Measurements from ENCODE around the gene KCNQ4.

Gene KCNQ4

DNA sequence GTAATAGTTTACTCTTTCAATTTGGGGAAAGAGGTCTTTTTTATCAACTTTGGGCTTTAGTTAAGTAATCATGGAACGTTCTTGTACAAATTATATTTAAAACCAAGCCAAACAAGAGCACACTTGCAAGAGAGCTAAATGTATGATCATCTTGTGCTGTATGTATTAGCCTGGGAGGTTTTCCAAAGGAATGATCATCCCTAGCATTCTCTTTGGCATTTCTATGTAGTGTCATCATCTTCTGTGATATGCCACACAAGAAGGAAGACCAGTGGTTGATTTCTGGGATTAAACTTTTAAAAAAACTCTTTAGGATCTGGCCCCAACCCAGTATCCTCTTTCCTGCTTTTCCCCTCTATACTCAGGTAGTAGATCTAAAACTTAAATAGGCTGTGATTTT is 38.4 kb upstream of the KCNQ4 start:
- Histone ChIP-seq H3K36me3 (ENCODE audit: control insufficient read depth, low read depth, low read length) (peaks cover 58% of the 10 kb centered on the region), H3K27ac (ENCODE audit: low read length) (no peak overlapping the region), H3K9ac (ENCODE audit: low read length) (no peak overlapping the region), H3K9me3 (ENCODE audit: control insufficient read depth, low read depth, low read length) (no peaks in the 10 kb centered on the region), H3K27me3 (ENCODE audit: control insufficient read depth, insufficient read depth, low read length) (no peaks in the 10 kb centered on the region), H3K4me3 (ENCODE audit: low read length) (no peak overlapping the region), H3K4me1 (ENCODE audit: control insufficient read depth, low read depth, low read length) (no peaks in the 10 kb centered on the region)

- Histone ChIP-seq H3K4me1 (ENCODE audit: control insufficient read depth, low read depth, low read length) (no peaks in the 10 kb centered on the region), H3K9ac (ENCODE audit: low read length) (no peak overlapping the region), H3K36me3 (ENCODE audit: control insufficient read depth, low read depth, low read length) (peaks cover 58% of the 10 kb centered on the region), H3K27me3 (ENCODE audit: control insufficient read depth, insufficient read depth, low read length) (no peaks in the 10 kb centered on the region), H3K4me3 (ENCODE audit: low read length) (no peak overlapping the region), H3K27ac (ENCODE audit: low read length) (no peak overlapping the region), H3K9me3 (ENCODE audit: control insufficient read depth, low read depth, low read length) (no peaks in the 10 kb centered on the region)
Measured at GRCh38 chr1:40746344-40747090, 37.1 kb upstream of the KCNQ4 start.

DNA sequence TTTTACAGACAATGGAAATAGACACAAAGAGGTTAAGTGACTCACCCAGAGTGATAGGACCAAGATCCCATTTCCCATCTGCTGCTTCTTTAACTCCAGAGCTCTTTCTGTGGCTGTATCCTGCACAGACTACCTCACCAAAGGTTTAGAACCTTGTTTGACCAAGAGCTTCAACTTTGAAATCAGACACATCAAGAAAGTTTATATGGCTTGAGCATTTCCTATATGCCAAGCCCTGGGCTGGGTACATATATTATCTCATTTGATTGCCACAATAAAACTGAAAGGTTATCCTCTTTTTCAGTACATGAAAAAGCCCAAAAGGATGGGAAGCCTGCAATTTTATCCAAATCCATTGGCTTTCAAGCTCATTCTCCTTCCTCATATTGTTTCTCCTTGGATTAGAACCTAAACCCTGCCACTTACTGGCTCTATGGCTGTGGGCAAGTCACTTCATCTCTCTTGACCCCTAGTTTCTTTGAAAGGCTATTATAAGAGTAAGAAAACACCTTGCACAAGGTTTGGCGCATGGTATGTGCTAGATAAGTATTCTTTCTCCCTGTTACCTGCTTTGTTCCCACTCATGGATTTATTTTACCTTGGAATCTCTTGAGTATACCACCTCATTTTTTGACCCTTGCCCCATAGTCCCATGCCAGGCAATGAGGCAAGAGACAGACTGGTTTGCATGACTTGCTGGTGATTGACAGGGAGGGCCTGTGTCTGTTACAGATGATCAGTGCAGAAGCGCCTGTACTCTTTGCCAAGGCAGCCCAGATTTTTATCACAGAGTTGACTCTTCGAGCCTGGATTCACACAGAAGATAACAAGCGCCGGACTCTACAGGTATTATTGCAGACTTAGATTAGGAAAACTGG is 34.5 kb upstream of the KCNQ4 start:
- H3K4me1 ChIP-seq (ENCODE audit: control insufficient read depth, low read depth, low read length), result no peaks in the 10 kb centered on the region
- no peak overlapping the region for H3K9ac ChIP-seq (ENCODE audit: low read length)
- peaks cover 61% of the 10 kb centered on the region for H3K36me3 ChIP-seq (ENCODE audit: control insufficient read depth, low read depth, low read length)
- no peak overlapping the region for H3K27ac ChIP-seq (ENCODE audit: low read length)
- no peak overlapping the region for H3K4me3 ChIP-seq (ENCODE audit: low read length)
- H3K9me3 ChIP-seq (ENCODE audit: control insufficient read depth, low read depth, low read length), result no peaks in the 10 kb centered on the region
- H3K27me3 ChIP-seq (ENCODE audit: control insufficient read depth, insufficient read depth, low read length), result no peaks in the 10 kb centered on the region

DNA sequence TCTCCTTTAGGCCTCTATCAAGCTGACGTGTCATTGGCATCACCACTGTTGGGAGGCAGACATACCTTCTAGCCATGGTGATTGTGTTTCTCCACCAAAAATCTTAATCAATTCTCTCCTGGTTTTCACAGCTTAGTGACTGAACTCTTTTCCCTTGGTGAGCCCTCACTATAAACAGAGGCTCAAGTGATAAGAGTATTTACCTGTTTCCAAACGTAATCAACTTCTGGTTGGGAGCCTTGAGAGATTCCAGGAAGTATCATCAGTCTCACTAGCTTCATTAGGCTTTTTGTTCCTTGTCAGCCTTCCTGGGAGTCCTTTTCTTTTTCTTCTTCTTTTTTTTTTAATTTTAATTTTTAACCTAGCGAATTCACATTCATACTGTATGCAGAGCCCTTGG is 33.8 kb upstream of the KCNQ4 start:
- peaks cover 68% of the 10 kb centered on the region for H3K36me3 ChIP-seq (ENCODE audit: control insufficient read depth, low read depth, low read length)
- H3K4me1 ChIP-seq (ENCODE audit: control insufficient read depth, low read depth, low read length), result no peaks in the 10 kb centered on the region
- no peaks in the 10 kb centered on the region for H3K9me3 ChIP-seq (ENCODE audit: control insufficient read depth, low read depth, low read length)
- H3K27me3 ChIP-seq (ENCODE audit: control insufficient read depth, insufficient read depth, low read length), result no peaks in the 10 kb centered on the region
- no peak overlapping the region for H3K4me3 ChIP-seq (ENCODE audit: low read length)
- H3K27ac ChIP-seq (ENCODE audit: low read length), result no peak overlapping the region
- no peak overlapping the region for H3K9ac ChIP-seq (ENCODE audit: low read length)

DNA sequence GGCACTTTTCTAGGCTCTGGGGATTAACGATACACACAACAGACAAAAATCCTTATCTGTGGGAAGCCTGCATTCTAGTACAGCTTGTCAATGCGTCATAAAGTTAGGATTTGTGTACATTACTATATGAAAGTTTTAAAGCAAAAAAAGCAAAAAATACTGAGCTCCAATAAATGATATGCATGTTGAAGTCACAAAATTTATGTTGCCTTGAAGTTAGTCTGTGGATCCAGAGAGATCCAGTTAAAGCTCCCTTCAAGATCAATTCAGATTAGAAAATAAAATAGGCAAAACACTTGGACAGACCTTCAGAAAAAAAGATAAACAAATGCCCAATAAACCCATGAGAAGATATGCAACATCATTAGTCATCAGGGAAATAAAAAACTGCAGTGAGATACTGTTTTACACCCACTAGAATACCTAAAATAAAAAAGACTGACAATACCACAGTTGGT is 33.1 kb upstream of the KCNQ4 start:
- Histone ChIP-seq H3K27ac (ENCODE audit: low read length) (no peak overlapping the region), H3K4me3 (ENCODE audit: low read length) (no peak overlapping the region), H3K36me3 (ENCODE audit: control insufficient read depth, low read depth, low read length) (peaks cover 75% of the 10 kb centered on the region), H3K9ac (ENCODE audit: low read length) (no peak overlapping the region), H3K9me3 (ENCODE audit: control insufficient read depth, low read depth, low read length) (no peaks in the 10 kb centered on the region), H3K4me1 (ENCODE audit: control insufficient read depth, low read depth, low read length) (no peaks in the 10 kb centered on the region), H3K27me3 (ENCODE audit: control insufficient read depth, insufficient read depth, low read length) (no peaks in the 10 kb centered on the region)

DNA sequence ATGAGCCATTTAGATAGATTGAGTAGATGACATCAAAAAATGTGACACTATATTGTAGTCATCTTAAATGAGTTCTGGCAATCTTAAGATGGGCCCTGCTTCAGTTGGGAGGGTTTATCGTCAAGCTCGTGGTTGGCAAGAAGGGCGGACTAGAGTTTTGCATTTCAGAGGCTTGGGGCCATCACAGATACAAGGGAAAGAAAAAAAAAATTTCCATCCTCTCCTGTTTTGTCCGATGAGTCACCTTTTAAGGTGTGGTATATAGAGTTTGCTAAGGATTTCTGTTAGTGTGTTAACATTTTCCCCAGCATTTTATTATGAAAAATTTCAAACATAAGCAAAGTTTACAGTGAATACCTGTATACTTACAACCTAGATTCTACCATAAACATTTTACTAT is 31.8 kb upstream of the KCNQ4 start:
- no peak overlapping the region for H3K27ac ChIP-seq (ENCODE audit: low read length)
- no peak overlapping the region for H3K9ac ChIP-seq (ENCODE audit: low read length)
- H3K9me3 ChIP-seq (ENCODE audit: control insufficient read depth, low read depth, low read length), result no peaks in the 10 kb centered on the region
- peaks cover 81% of the 10 kb centered on the region for H3K36me3 ChIP-seq (ENCODE audit: control insufficient read depth, low read depth, low read length)
- H3K27me3 ChIP-seq (ENCODE audit: control insufficient read depth, insufficient read depth, low read length), result no peaks in the 10 kb centered on the region
- no peak overlapping the region for H3K4me3 ChIP-seq (ENCODE audit: low read length)
- H3K4me1 ChIP-seq (ENCODE audit: control insufficient read depth, low read depth, low read length), result no peaks in the 10 kb centered on the region

DNA sequence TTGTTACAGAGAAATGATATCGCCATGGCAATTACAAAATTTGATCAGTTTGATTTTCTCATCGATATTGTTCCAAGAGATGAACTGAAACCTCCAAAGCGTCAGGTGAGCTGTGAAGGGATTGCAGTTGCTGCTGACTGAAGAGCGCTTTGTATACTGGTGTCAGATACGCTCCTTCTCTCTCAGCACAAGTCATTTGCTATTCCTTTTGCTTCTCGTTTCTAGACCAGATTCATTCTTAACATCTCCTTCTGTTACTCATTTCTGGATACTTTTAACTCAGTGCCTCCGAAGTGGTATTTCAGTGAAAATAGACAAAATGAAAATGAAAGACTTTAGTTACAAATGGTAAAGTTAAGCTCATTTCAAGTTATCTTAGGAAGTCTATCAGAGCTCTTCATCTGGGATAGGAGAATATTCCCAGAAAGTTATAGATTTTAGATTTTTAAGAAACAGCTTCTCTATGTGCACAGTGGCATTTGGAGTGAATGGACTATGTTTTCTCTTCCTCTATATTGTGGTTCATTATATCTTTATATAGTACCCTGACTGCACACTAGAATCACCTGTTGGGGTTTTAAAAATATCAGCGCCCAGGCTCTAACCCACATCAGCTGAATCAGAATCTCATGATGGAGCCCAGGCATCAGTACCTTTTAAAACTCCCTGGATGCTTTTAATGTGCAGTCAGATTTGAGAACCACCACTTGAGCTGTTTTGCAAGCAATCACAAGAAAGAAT is 30.3 kb upstream of the KCNQ4 start:
- no peak overlapping the region for H3K4me3 ChIP-seq (ENCODE audit: low read length)
- H3K27me3 ChIP-seq (ENCODE audit: control insufficient read depth, insufficient read depth, low read length), result no peaks in the 10 kb centered on the region
- H3K9me3 ChIP-seq (ENCODE audit: control insufficient read depth, low read depth, low read length), result no peaks in the 10 kb centered on the region
- H3K4me1 ChIP-seq (ENCODE audit: control insufficient read depth, low read depth, low read length), result no peaks in the 10 kb centered on the region
- no peak overlapping the region for H3K27ac ChIP-seq (ENCODE audit: low read length)
- no peak overlapping the region for H3K9ac ChIP-seq (ENCODE audit: low read length)
- peaks cover 87% of the 10 kb centered on the region for H3K36me3 ChIP-seq (ENCODE audit: control insufficient read depth, low read depth, low read length)

DNA sequence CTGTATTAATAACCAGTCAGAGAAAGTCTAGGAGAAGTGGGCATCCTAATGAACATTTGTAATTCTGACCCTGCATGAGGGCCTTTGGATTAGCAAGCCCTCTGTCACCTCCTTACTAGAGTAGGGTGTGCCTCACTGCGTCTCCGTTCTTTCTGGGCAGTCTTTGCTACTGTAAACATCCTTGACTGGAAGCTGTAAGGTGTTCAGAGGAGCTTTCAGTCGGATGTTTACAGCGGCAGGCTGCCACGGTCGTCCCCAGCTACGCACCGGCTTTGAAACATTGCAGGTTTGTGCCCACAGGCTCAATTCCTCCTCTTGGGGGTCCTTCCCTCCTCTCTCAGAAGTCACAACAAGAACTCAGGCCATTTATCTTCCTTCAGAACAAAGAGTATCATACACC is 29.4 kb upstream of the KCNQ4 start:
- Histone ChIP-seq H3K9ac (ENCODE audit: low read length) (no peak overlapping the region), H3K9me3 (ENCODE audit: control insufficient read depth, low read depth, low read length) (no peaks in the 10 kb centered on the region), H3K36me3 (ENCODE audit: control insufficient read depth, low read depth, low read length) (peaks cover 85% of the 10 kb centered on the region), H3K4me1 (ENCODE audit: control insufficient read depth, low read depth, low read length) (no peaks in the 10 kb centered on the region), H3K4me3 (ENCODE audit: low read length) (no peak overlapping the region), H3K27ac (ENCODE audit: low read length) (no peak overlapping the region), H3K27me3 (ENCODE audit: control insufficient read depth, insufficient read depth, low read length) (no peaks in the 10 kb centered on the region)

DNA sequence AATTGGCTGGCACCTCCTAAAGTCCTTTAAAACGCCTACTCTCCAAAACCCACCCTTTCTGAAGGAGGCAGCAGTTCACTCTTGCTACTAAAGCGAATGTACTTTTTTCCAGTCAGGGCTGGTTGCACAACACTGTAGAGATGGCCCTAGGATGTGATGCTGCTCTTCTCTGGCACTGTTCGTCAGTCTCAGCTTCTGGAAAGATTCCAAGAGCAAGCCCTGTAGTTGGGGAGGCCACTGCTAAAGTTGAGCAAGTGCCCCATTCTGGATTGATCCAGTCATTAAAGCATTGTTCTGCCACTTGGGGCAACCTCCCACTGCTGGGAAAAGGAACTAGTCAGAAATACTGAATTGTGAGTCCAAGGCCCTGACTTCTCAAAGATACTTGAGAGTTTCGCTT is 28.5 kb upstream of the KCNQ4 start:
- H3K27ac ChIP-seq (ENCODE audit: low read length), result no peak overlapping the region

DNA sequence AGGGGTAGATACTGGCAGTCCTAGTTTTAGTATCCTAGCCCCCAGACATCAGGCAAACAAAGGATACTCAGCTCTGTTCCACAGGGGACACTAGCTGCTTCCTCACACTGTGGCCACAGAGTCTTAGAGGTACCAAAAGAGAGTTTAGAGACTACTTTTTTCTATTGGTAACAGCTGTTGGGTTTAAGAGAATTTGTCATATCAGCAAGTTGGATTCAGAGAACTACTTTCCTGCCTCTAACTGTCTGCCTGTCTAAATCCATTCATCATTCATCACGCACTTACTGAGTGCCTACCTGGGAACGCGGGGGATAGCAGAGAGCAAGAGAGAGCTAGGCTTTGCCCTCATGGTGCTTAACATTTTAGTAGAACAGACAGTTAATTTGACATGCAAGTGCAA is 27.1 kb upstream of the KCNQ4 start:
- Histone ChIP-seq H3K4me3 (ENCODE audit: low read length) (no peak overlapping the region), H3K9me3 (ENCODE audit: control insufficient read depth, low read depth, low read length) (no peaks in the 10 kb centered on the region), H3K36me3 (ENCODE audit: control insufficient read depth, low read depth, low read length) (peaks cover 88% of the 10 kb centered on the region), H3K27ac (ENCODE audit: low read length) (no peak overlapping the region), H3K27me3 (ENCODE audit: control insufficient read depth, insufficient read depth, low read length) (no peaks in the 10 kb centered on the region), H3K4me1 (ENCODE audit: control insufficient read depth, low read depth, low read length) (no peaks in the 10 kb centered on the region), H3K9ac (ENCODE audit: low read length) (no peak overlapping the region)

More for the DNA sequence above, 28.5 kb upstream of the KCNQ4 start:
- Histone ChIP-seq H3K4me3 (ENCODE audit: low read length) (no peak overlapping the region), H3K9me3 (ENCODE audit: control insufficient read depth, low read depth, low read length) (no peaks in the 10 kb centered on the region), H3K9ac (ENCODE audit: low read length) (no peak overlapping the region), H3K27me3 (ENCODE audit: control insufficient read depth, insufficient read depth, low read length) (no peaks in the 10 kb centered on the region), H3K4me1 (ENCODE audit: control insufficient read depth, low read depth, low read length) (no peaks in the 10 kb centered on the region), H3K36me3 (ENCODE audit: control insufficient read depth, low read depth, low read length) (peaks cover 87% of the 10 kb centered on the region)

DNA sequence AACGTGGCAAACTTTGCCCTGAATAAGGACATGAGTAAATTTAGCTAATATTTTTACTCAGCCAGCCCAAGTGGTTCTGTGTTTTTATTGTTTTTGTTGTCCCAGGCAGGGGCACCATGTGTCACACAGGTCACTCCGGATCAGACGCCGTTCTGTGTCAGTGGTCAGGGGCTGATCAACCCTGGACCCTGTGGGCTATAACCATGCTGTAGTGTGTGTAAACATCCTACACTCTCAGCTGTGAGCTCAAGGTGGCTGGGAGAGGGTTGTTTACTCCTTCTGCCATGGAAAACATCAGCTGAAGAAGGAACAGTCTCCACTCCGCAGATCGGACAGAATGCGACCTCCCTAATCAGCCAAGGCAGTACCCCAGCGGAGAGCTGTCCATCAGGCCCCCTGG is 26.5 kb upstream of the KCNQ4 start:
- H3K9me3 ChIP-seq (ENCODE audit: control insufficient read depth, low read depth, low read length), result no peaks in the 10 kb centered on the region
- no peak overlapping the region for H3K4me3 ChIP-seq (ENCODE audit: low read length)
- no peak overlapping the region for H3K27ac ChIP-seq (ENCODE audit: low read length)
- H3K36me3 ChIP-seq (ENCODE audit: control insufficient read depth, low read depth, low read length), result peaks cover 87% of the 10 kb centered on the region
- H3K27me3 ChIP-seq (ENCODE audit: control insufficient read depth, insufficient read depth, low read length), result no peaks in the 10 kb centered on the region
- H3K4me1 ChIP-seq (ENCODE audit: control insufficient read depth, low read depth, low read length), result no peaks in the 10 kb centered on the region
- no peak overlapping the region for H3K9ac ChIP-seq (ENCODE audit: low read length)

All from iPS-18a (cell line).